GM23338 (cell line): ENCODE results near the gene MEGF9. TPM values are rescaled to one million over a fixed set of nuclear protein-coding genes. Genes with fewer than 3 reads are reported as not detected.

ENCODE experiments used
- ATAC-seq: fragments of 200-7000 bp; cut with Tn5 transposase; 3 replicates; pipeline ENCODE4 v1.9.1; 2020
- DNase-seq: peaks from one replicate; pipeline ENCODE4 v3.0.0-alpha.2; 2015; ENCODE audit warnings: low spot score
- H2AFZ ChIP-seq: fragments of 200-600 bp; sonication (generic); 2 replicates; pipeline ENCODE4 v1.8.0; 2016; ENCODE audit warnings: antibody characterized with exemption, mild to moderate bottlenecking, moderate library complexity
- H3F3A ChIP-seq: fragments of 200-600 bp; sonication (generic); replicated peaks from 2 replicates; pipeline ENCODE4 v1.8.0; 2017; ENCODE audit warnings: antibody characterized with exemption, mixed run types, low read depth
- H3K27ac ChIP-seq: fragments of 200-600 bp; sonication (generic); 2 replicates; pipeline ENCODE4 v1.6.1; 2016; ENCODE audit warnings: low read depth
- H3K27me3 ChIP-seq: fragments of 200-600 bp; sonication (generic); 2 replicates; pipeline ENCODE4 v1.8.0; 2016; ENCODE audit warnings: mild to moderate bottlenecking, mixed run types, moderate library complexity; ENCODE audit not compliant: insufficient read depth
- H3K36me3 ChIP-seq: fragments of 200-600 bp; sonication (generic); 2 replicates; pipeline ENCODE4 v1.8.0; 2016; ENCODE audit warnings: mild to moderate bottlenecking; ENCODE audit not compliant: insufficient read depth
- H3K4me1 ChIP-seq: fragments of 200-600 bp; sonication (generic); 2 replicates; pipeline ENCODE4 v1.8.0; 2016; ENCODE audit warnings: mild to moderate bottlenecking, moderate library complexity; ENCODE audit not compliant: insufficient read depth
- H3K4me2 ChIP-seq: fragments of 200-600 bp; sonication (generic); 2 replicates; pipeline ENCODE4 v1.7.1; 2017; ENCODE audit warnings: mixed run types
- H3K4me3 ChIP-seq: fragments of 200-600 bp; sonication (generic); 2 replicates; pipeline ENCODE4 v1.6.1; 2016; ENCODE audit warnings: mixed run types
- H3K79me2 ChIP-seq: fragments of 200-600 bp; sonication (generic); replicated peaks from 2 replicates; pipeline ENCODE4 v1.8.0; 2017; ENCODE audit warnings: mild to moderate bottlenecking; ENCODE audit not compliant: insufficient read depth
- H3K9me2 ChIP-seq: fragments of 200-600 bp; sonication (generic); 2 replicates; pipeline ENCODE4 v1.8.0; 2017; ENCODE audit not compliant: insufficient read depth
- H4K20me1 ChIP-seq: fragments of 200-600 bp; sonication (generic); replicated peaks from 2 replicates; pipeline ENCODE4 v1.8.0; 2017; ENCODE audit warnings: mild to moderate bottlenecking; ENCODE audit not compliant: insufficient read depth
- H3K27ac Mint-ChIP-seq: 2 replicates; pipeline ENCODE4 v1.8.0; 2020; ENCODE audit warnings: inconsistent platforms, mild to moderate bottlenecking, moderate library complexity, mixed read lengths
- H3K27me3 Mint-ChIP-seq: 3 replicates; pipeline ENCODE4 v1.8.0; 2022; ENCODE audit warnings: low read depth, mild to moderate bottlenecking, moderate library complexity, mixed read lengths, inconsistent platforms; ENCODE audit not compliant: insufficient read depth, poor library complexity
- H3K36me3 Mint-ChIP-seq: 3 replicates; pipeline ENCODE4 v1.8.0; 2021; ENCODE audit warnings: low read depth, mild to moderate bottlenecking, inconsistent platforms, moderate library complexity, mixed read lengths
- H3K4me1 Mint-ChIP-seq: 3 replicates; pipeline ENCODE4 v1.8.0; 2020; ENCODE audit warnings: mild to moderate bottlenecking, inconsistent platforms, mixed read lengths
- H3K4me3 Mint-ChIP-seq: 3 replicates; pipeline ENCODE4 v1.8.0; 2021; ENCODE audit warnings: moderate library complexity, mild to moderate bottlenecking, inconsistent platforms, mixed read lengths
- H3K9me3 Mint-ChIP-seq: 3 replicates; pipeline ENCODE4 v1.8.0; 2020; ENCODE audit warnings: moderate library complexity, mild to moderate bottlenecking, inconsistent platforms, mixed read lengths
- CREB1 ChIP-seq: fragments of 250-450 bp; sonication (Bioruptor Pico); IDR thresholded peaks from 2 replicates; pipeline ENCODE4 v1.5.0; 2020; ENCODE audit warnings: low read depth, mild to moderate bottlenecking, moderate library complexity
- EZH2phosphoT487 ChIP-seq: fragments of 200-600 bp; sonication (generic); IDR thresholded peaks from one replicate; pipeline ENCODE4 v1.8.1; 2018; ENCODE audit warnings: antibody characterized with exemption; ENCODE audit not compliant: unreplicated experiment
- JUNB ChIP-seq: IDR thresholded peaks from one replicate; pipeline ENCODE4 v1.6.1; 2016; ENCODE audit warnings: antibody characterized with exemption; ENCODE audit not compliant: unreplicated experiment
- POLR2AphosphoS5 ChIP-seq: IDR thresholded peaks from 2 replicates; pipeline ENCODE4 v1.6.1; 2016; ENCODE audit warnings: antibody characterized with exemption, low read depth
- ZNF114 ChIP-seq: fragments of 250-450 bp; sonication (Bioruptor Pico); IDR thresholded peaks from 2 replicates; pipeline ENCODE4 v1.5.0; 2020; ENCODE audit warnings: mild to moderate bottlenecking, moderate library complexity
- ZNF331 ChIP-seq: fragments of 250-450 bp; sonication (Bioruptor Pico); IDR thresholded peaks from 2 replicates; pipeline ENCODE4 v1.5.0; 2020; ENCODE audit warnings: low read depth, mild to moderate bottlenecking, moderate library complexity
- polyA plus RNA-seq: library from polyadenylated mRNA; unstranded; fragments of >200 nt; fragmentation: Nextera tagmentation; extraction: Ambion mirVana; gene quantifications from 2 replicates; pipeline ENCODE4 v1.2.1, GENCODE V29; 2016
- total RNA-seq: library from RNA; depleted of rRNA; stranded (reverse); fragments of >200 nt; shearing (Covaris generic); gene quantifications from 2 replicates; pipeline ENCODE4 v1.2.3, GENCODE V29; 2014
- TF ChIP-seq, protein P1 (sequence below), 2 experiments: fragments of 200-600 bp in 1 of 2; sonication (generic) in 1 of 2; conservative IDR thresholded peaks; 2 replicates each; pipeline versions ENCODE4 v1.5.1 to v1.6.1; 2016 to 2017; ENCODE audit warnings: antibody characterized with exemption in 2 of 2, low read depth in 2 of 2, mild to moderate bottlenecking in 2 of 2, moderate library complexity in 1 of 2
- TF ChIP-seq, protein P2 (sequence below): IDR thresholded peaks from 2 replicates; pipeline ENCODE4 v1.6.1; 2016; ENCODE audit warnings: antibody characterized with exemption
- TF ChIP-seq, protein P3 (sequence below): IDR thresholded peaks from one replicate; pipeline ENCODE4 v1.6.1; 2018; ENCODE audit warnings: antibody characterized with exemption; ENCODE audit not compliant: unreplicated experiment

Gene MEGF9
- total and polyA plus RNA-seq, 2 experiments from 2014 or later = 0.87 to 1.6 TPM

DNA sequence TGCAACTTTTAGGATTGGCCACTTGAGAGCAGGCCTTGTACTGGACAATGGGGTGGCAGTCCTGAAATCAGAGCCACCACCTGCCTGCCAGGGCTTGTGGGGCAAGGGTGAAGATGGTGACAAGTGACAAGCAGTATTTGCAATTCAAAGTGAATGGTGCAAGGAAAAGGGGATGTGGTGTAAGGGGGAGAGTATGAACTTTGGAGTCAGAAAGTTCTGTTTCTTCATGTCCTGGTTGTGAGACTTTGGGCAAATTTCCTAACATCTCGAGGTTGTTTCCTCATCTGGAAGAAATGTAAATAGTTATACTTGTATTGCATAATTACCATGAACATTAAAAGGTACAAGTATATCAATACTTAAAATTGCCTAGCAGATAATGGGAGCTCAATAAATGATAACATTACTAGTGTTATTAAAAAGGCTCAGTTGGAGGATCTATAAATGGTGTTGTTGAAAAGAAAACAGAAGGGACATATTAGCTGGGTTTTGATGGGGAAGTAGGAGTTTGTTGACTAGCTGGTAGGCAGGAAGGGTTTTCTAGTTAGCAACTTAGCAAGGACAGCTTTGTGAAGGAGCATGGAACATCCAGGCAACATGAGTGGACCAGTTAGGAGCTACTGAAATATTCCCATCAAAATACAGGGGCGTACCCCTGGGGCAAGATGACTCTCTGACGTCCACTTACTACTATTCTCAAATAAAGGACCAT is 21.3 kb upstream of the MEGF9 start (continued):
- TF ChIP-seq, protein P1, sequence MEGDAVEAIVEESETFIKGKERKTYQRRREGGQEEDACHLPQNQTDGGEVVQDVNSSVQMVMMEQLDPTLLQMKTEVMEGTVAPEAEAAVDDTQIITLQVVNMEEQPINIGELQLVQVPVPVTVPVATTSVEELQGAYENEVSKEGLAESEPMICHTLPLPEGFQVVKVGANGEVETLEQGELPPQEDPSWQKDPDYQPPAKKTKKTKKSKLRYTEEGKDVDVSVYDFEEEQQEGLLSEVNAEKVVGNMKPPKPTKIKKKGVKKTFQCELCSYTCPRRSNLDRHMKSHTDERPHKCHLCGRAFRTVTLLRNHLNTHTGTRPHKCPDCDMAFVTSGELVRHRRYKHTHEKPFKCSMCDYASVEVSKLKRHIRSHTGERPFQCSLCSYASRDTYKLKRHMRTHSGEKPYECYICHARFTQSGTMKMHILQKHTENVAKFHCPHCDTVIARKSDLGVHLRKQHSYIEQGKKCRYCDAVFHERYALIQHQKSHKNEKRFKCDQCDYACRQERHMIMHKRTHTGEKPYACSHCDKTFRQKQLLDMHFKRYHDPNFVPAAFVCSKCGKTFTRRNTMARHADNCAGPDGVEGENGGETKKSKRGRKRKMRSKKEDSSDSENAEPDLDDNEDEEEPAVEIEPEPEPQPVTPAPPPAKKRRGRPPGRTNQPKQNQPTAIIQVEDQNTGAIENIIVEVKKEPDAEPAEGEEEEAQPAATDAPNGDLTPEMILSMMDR (conservative IDR thresholded peaks at IDR 0.05; ENCODE audit: low read depth in 2 of 2) = no peak
- TF ChIP-seq, protein P2, sequence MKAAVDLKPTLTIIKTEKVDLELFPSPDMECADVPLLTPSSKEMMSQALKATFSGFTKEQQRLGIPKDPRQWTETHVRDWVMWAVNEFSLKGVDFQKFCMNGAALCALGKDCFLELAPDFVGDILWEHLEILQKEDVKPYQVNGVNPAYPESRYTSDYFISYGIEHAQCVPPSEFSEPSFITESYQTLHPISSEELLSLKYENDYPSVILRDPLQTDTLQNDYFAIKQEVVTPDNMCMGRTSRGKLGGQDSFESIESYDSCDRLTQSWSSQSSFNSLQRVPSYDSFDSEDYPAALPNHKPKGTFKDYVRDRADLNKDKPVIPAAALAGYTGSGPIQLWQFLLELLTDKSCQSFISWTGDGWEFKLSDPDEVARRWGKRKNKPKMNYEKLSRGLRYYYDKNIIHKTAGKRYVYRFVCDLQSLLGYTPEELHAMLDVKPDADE = no peak
- no peak for TF ChIP-seq EZH2phosphoT487

DNA sequence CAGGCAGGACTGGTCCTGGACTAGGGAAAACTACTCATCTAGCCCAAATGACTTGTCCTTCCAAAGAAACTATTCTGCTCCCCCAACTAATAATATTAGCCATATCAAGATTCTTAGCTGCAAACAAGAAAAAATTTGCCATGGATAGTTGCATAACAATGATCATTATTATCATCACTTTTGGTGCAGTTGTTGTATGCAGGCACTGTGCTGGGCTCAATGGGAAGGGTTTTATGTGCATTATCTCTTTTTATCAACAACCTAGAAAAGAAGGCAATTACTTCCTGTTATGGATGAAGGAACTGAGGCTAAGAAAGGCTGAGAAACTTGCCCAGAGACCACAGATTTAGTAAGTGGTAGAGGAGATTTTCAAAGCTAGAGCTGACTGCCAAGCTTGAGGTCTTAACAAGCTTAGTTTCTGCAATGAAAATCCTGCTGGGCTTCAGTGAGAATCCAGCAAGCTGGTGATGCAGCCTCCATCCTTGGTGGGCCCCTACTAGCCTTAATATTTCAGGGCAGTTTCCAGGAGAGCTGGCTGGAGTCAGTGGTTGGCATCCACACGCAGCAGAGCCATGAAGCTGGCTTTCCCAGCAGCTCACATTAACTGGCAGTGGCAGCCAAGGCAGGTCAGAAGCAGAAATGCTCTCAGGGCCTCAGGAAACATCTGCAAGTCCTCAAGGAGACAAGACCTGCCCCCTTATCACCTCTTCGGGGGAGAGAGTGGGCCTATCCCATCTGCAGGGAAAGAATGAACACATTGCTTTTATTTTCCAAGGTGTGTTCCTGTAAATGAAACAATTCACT is 20.5 kb upstream of the MEGF9 start:
- no peaks in the 10 kb centered on the region for H3K79me2 ChIP-seq
- peaks cover 3% of the 10 kb centered on the region for H3K27me3 Mint-ChIP-seq
- H3K27ac ChIP-seq = no peak overlapping the region
- no peak overlapping the region for H3K4me3 ChIP-seq
- H3K4me1 Mint-ChIP-seq = peaks cover 11% of the 10 kb centered on the region
- H3K4me1 ChIP-seq = no peaks in the 10 kb centered on the region
- no peaks in the 10 kb centered on the region for H4K20me1 ChIP-seq
- no peaks in the 10 kb centered on the region for H3K36me3 ChIP-seq
- H3K4me3 Mint-ChIP-seq = no peak overlapping the region
- no peak overlapping the region for H2AFZ ChIP-seq
- no peak for DNase-seq
- H3K9me3 Mint-ChIP-seq = no peaks in the 10 kb centered on the region
- H3K4me2 ChIP-seq = no peak overlapping the region
- H3K9me2 ChIP-seq = 0 out of 2 replicates have a peak, but pooled peaks cover 8% of the 10 kb centered on the region
- H3K36me3 Mint-ChIP-seq = no peaks in the 10 kb centered on the region
- H3K27ac Mint-ChIP-seq = no peak overlapping the region
- H3F3A ChIP-seq = no peaks in the 10 kb centered on the region
- no peaks in the 10 kb centered on the region for H3K27me3 ChIP-seq
- ATAC-seq = no peak
- TF ChIP-seq JUNB (no peak), ZNF114 (no peak), ZNF331 (CRISPR knock-in tag) (no peak), EZH2phosphoT487 (no peak), POLR2AphosphoS5 (no peak), CREB1 (CRISPR knock-in tag) (no peak)
- TF ChIP-seq, protein P1 (conservative IDR thresholded peaks at IDR 0.05; ENCODE audit: low read depth in 2 of 2) = no peak
- TF ChIP-seq, protein P3, sequence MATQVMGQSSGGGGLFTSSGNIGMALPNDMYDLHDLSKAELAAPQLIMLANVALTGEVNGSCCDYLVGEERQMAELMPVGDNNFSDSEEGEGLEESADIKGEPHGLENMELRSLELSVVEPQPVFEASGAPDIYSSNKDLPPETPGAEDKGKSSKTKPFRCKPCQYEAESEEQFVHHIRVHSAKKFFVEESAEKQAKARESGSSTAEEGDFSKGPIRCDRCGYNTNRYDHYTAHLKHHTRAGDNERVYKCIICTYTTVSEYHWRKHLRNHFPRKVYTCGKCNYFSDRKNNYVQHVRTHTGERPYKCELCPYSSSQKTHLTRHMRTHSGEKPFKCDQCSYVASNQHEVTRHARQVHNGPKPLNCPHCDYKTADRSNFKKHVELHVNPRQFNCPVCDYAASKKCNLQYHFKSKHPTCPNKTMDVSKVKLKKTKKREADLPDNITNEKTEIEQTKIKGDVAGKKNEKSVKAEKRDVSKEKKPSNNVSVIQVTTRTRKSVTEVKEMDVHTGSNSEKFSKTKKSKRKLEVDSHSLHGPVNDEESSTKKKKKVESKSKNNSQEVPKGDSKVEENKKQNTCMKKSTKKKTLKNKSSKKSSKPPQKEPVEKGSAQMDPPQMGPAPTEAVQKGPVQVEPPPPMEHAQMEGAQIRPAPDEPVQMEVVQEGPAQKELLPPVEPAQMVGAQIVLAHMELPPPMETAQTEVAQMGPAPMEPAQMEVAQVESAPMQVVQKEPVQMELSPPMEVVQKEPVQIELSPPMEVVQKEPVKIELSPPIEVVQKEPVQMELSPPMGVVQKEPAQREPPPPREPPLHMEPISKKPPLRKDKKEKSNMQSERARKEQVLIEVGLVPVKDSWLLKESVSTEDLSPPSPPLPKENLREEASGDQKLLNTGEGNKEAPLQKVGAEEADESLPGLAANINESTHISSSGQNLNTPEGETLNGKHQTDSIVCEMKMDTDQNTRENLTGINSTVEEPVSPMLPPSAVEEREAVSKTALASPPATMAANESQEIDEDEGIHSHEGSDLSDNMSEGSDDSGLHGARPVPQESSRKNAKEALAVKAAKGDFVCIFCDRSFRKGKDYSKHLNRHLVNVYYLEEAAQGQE = no peak
- TF ChIP-seq, protein P2 = no peak
